HG03460 (cell line): Measurements from ENCODE around the gene KRT8.

ENCODE experiments used
- ATAC-seq: cut with Tn5 transposase; IDR thresholded peaks from one replicate; pipeline ENCODE4 v1.9.1; 2021; ENCODE audit not compliant: unreplicated experiment

The KRT8 gene

GRCh38 chr12:52925717-52926595, 21.1 kb upstream of the KRT8 start:
- ATAC-seq, result no peak

- no peak for ATAC-seq
Observed at GRCh38 chr12:52924764-52925716, 20.2 kb upstream of the KRT8 start.

GRCh38 chr12:52921488-52922165, 16.8 kb upstream of the KRT8 start:
- no peak for ATAC-seq

- no peak for ATAC-seq
Observed at GRCh38 chr12:52920937-52921336, 16.1 kb upstream of the KRT8 start.

GRCh38 chr12:52918784-52919183, 13.9 kb upstream of the KRT8 start:
- ATAC-seq, result no peak

GRCh38 chr12:52918351-52918750, 13.5 kb upstream of the KRT8 start:
- ATAC-seq, result no peak

- ATAC-seq, result no peak
Observed at GRCh38 chr12:52917800-52918199, 12.9 kb upstream of the KRT8 start.

- ATAC-seq, result no peak
Observed at GRCh38 chr12:52916216-52916615, 11.3 kb upstream of the KRT8 start.

- ATAC-seq, result no peak
Observed at GRCh38 chr12:52915637-52916036, 10.8 kb upstream of the KRT8 start.

- no peak for ATAC-seq
Observed at GRCh38 chr12:52914576-52915121, 9.8 kb upstream of the KRT8 start.

- no peak for ATAC-seq
Observed at GRCh38 chr12:52913431-52913821, 8.6 kb upstream of the KRT8 start.

GRCh38 chr12:52912711-52913430, 8.0 kb upstream of the KRT8 start:
- no peak for ATAC-seq

- no peak for ATAC-seq
Observed at GRCh38 chr12:52910248-52910883, 5.5 kb upstream of the KRT8 start.

GRCh38 chr12:52909796-52910195, 4.9 kb upstream of the KRT8 start:
- ATAC-seq, result no peak

- ATAC-seq, result no peak
Observed at GRCh38 chr12:52909331-52909730, 4.5 kb upstream of the KRT8 start.

GRCh38 chr12:52907092-52907810, 2.4 kb upstream of the KRT8 start:
- no peak for ATAC-seq

GRCh38 chr12:52906191-52906601, 1.3 kb upstream of the KRT8 start:
- no peak for ATAC-seq

GRCh38 chr12:52903855-52904508, 894 bp downstream of the KRT8 start:
- ATAC-seq, result no peak
